LHCN-M2 (cell line): ENCODE results near the gene PSMF1. TPM values are rescaled to one million over a fixed set of nuclear protein-coding genes. Genes with fewer than 3 reads are reported as not detected.

ENCODE experiments used
- DNase-seq: peaks from one replicate; pipeline ENCODE4 v3.0.0-alpha.2; 2012; ENCODE audit warnings: low read depth
- polyA plus RNA-seq: library from polyadenylated mRNA; unstranded; fragments of >200 nt; gene quantifications from one replicate; pipeline ENCODE4 v1.2.1, GENCODE V29; 2012; ENCODE audit warnings: missing spikeins
- total RNA-seq: library from RNA; depleted of rRNA; stranded (reverse); fragments of >200 nt; gene quantifications from 2 replicates; pipeline ENCODE4 v1.2.3, GENCODE V29; 2014; rRNA removed

PSMF1 gene
- 95.1 and 142 TPM in 2 replicates for total RNA-seq
- 139 TPM for polyA plus RNA-seq

- peak; percentile 86 for DNase-seq
Measured at GRCh38 chr20:1118336-1119127, at the start of gene PSMF1. Gene PSMF1 (plus strand): TSS chr20:1118602. CDS start chr20:1118774, 172 bp downstream.

GRCh38 chr20:1072258-1072657 lies 46.1 kb upstream of the PSMF1 start:
- no peak for DNase-seq

GRCh38 chr20:1075616-1076015 lies 42.8 kb upstream of the PSMF1 start:
- DNase-seq = no peak

- no peak for DNase-seq
Measured at GRCh38 chr20:1081891-1082290, 36.5 kb upstream of the PSMF1 start.

GRCh38 chr20:1083431-1084080 lies 34.8 kb upstream of the PSMF1 start:
- no peak for DNase-seq

- no peak for DNase-seq
Measured at GRCh38 chr20:1085492-1086276, 32.7 kb upstream of the PSMF1 start.

- no peak for DNase-seq
Measured at GRCh38 chr20:1086277-1087213, 31.9 kb upstream of the PSMF1 start.

GRCh38 chr20:1087311-1087905 lies 31.0 kb upstream of the PSMF1 start:
- peak; percentile 90 for DNase-seq

GRCh38 chr20:1094751-1095150 lies 23.7 kb upstream of the PSMF1 start:
- DNase-seq = no peak

- DNase-seq = no peak
Measured at GRCh38 chr20:1101533-1101932, 16.9 kb upstream of the PSMF1 start.

- DNase-seq = no peak
Measured at GRCh38 chr20:1102016-1102415, 16.4 kb upstream of the PSMF1 start.

- DNase-seq = no peak
Measured at GRCh38 chr20:1103751-1104150, 14.7 kb upstream of the PSMF1 start.

- no peak for DNase-seq
Measured at GRCh38 chr20:1105599-1106194, 12.7 kb upstream of the PSMF1 start.

- DNase-seq = no peak
Measured at GRCh38 chr20:1107176-1107575, 11.2 kb upstream of the PSMF1 start.

GRCh38 chr20:1108437-1108920 lies 9.9 kb upstream of the PSMF1 start:
- DNase-seq = peak; percentile 38

GRCh38 chr20:1112908-1113307 lies 5.5 kb upstream of the PSMF1 start:
- no peak for DNase-seq

- no peak for DNase-seq
Measured at GRCh38 chr20:1118004-1118335, 432 bp upstream of the PSMF1 start.

- DNase-seq = no peak
Measured at GRCh38 chr20:1119128-1119505, 715 bp downstream of the PSMF1 start.

GRCh38 chr20:1119524-1119923 lies 1.1 kb downstream of the PSMF1 start:
- DNase-seq = no peak

- no peak for DNase-seq
Measured at GRCh38 chr20:1121429-1121828, 3.0 kb downstream of the PSMF1 start.
